8988T (cell line): ENCODE measurements around the gene UBE2D2.
"Not testable (repeated sequence)": the region's sequence is repeated elsewhere in the genome, so short reads cannot be mapped to it uniquely, and the experiment has no call there.

Experiments
- DNase-seq: peaks from one replicate; pipeline ENCODE4 v3.0.0; 2011

UBE2D2 gene

GRCh38 chr5:139560752-139561654 is at the start of gene UBE2D2:
Gene UBE2D2, plus strand, starts transcription at chr5:139561339. Its CDS starts 453 bp downstream, at chr5:139561792.
- peak; percentile 94 for DNase-seq

GRCh38 chr5:139512786-139513390 is 48.3 kb upstream of the UBE2D2 start:
- DNase-seq, result no peak

- peak; percentile 76 for DNase-seq
Observed at GRCh38 chr5:139513434-139513833, 47.7 kb upstream of the UBE2D2 start.

GRCh38 chr5:139513852-139514485 is 47.2 kb upstream of the UBE2D2 start:
- DNase-seq, result no peak

GRCh38 chr5:139514486-139514856 is 46.7 kb upstream of the UBE2D2 start:
- no peak for DNase-seq

GRCh38 chr5:139517683-139518564 is 43.2 kb upstream of the UBE2D2 start:
- peak; percentile 89 for DNase-seq

- DNase-seq, result no peak
Observed at GRCh38 chr5:139523635-139524445, 37.3 kb upstream of the UBE2D2 start.

- no peak for DNase-seq
Observed at GRCh38 chr5:139524446-139524845, 36.7 kb upstream of the UBE2D2 start.

GRCh38 chr5:139524940-139525585 is 36.1 kb upstream of the UBE2D2 start:
- no peak for DNase-seq

GRCh38 chr5:139525586-139526308 is 35.4 kb upstream of the UBE2D2 start:
- DNase-seq, result not testable (repeated sequence)

GRCh38 chr5:139526309-139527089 is 34.6 kb upstream of the UBE2D2 start:
- DNase-seq, result not testable (repeated sequence)

- DNase-seq, result not testable (repeated sequence)
Observed at GRCh38 chr5:139527090-139527470, 34.1 kb upstream of the UBE2D2 start.

GRCh38 chr5:139527896-139528467 is 33.2 kb upstream of the UBE2D2 start:
- DNase-seq, result not testable (repeated sequence)

GRCh38 chr5:139528695-139529094 is 32.4 kb upstream of the UBE2D2 start:
- DNase-seq, result not testable (repeated sequence)

- DNase-seq, result not testable (repeated sequence)
Observed at GRCh38 chr5:139530079-139530478, 31.1 kb upstream of the UBE2D2 start.

- DNase-seq, result no peak
Observed at GRCh38 chr5:139531772-139532169, 29.4 kb upstream of the UBE2D2 start.

GRCh38 chr5:139543423-139543991 is 17.6 kb upstream of the UBE2D2 start:
- no peak for DNase-seq

- not testable (repeated sequence) for DNase-seq
Observed at GRCh38 chr5:139546593-139546992, 14.5 kb upstream of the UBE2D2 start.
